GM12878 (cell line): Measurements from ENCODE around the gene ACTA2. TPM values are rescaled to one million over a fixed set of nuclear protein-coding genes. Genes with fewer than 3 reads are reported as not detected.

Experiments used
- ATF2 ChIP-seq: IDR thresholded peaks from 2 replicates; pipeline ENCODE4 v1.6.1; 2012; ENCODE audit warnings: low read length, inconsistent platforms
- ATF3 ChIP-seq: IDR thresholded peaks from 2 replicates; pipeline ENCODE4 v1.6.1; 2011; ENCODE audit warnings: low read depth, mild to moderate bottlenecking, low read length, moderate library complexity, borderline replicate concordance; ENCODE audit errors: extremely low read depth
- CBX5 ChIP-seq: sonication (generic); IDR thresholded peaks from 2 replicates; pipeline ENCODE4 v1.6.1; 2016; ENCODE audit warnings: low read depth, moderate library complexity, mild to moderate bottlenecking, inconsistent platforms
- CREB1 ChIP-seq: IDR thresholded peaks from 2 replicates; pipeline ENCODE4 v1.6.1; 2012; ENCODE audit warnings: low read depth, mild to moderate bottlenecking, inconsistent platforms
- E2F8 ChIP-seq: fragments of 450-650 bp; IDR thresholded peaks from 2 replicates; pipeline ENCODE4 v1.6.1; 2018; ENCODE audit warnings: mild to moderate bottlenecking, low read depth, moderate library complexity; ENCODE audit not compliant: partially characterized antibody
- ELK1 ChIP-seq: IDR thresholded peaks from 2 replicates; pipeline ENCODE4 v1.6.1; 2012; ENCODE audit warnings: low read depth, low read length, improper control_type of control experiment
- HDGF ChIP-seq: fragments of 450-650 bp; IDR thresholded peaks from 2 replicates; pipeline ENCODE4 v1.6.1; 2016; ENCODE audit warnings: antibody characterized with exemption
- NFIC ChIP-seq: IDR thresholded peaks from 2 replicates; pipeline ENCODE4 v1.6.1; 2012; ENCODE audit warnings: low read depth, mild to moderate bottlenecking, inconsistent platforms, low read length, moderate library complexity
- NR2C1 ChIP-seq: fragments of 450-650 bp; IDR thresholded peaks from 2 replicates; pipeline ENCODE4 v1.6.1; 2017; ENCODE audit warnings: antibody characterized with exemption, mild to moderate bottlenecking, moderate library complexity
- NRF1 ChIP-seq: conservative IDR thresholded peaks from 2 replicates; pipeline ENCODE4 v1.6.1; 2011; ENCODE audit warnings: mild to moderate bottlenecking, low read depth, low read length, improper control_type of control experiment
- POLR2AphosphoS5 ChIP-seq: IDR thresholded peaks from 2 replicates; pipeline ENCODE4 v1.6.1; 2011; ENCODE audit warnings: mild to moderate bottlenecking, low read length, inconsistent platforms
- RB1 ChIP-seq: fragments of 450-650 bp; formaldehyde crosslinking; IDR thresholded peaks from 2 replicates; pipeline ENCODE4 v1.6.1; 2017; ENCODE audit warnings: mild to moderate bottlenecking, borderline replicate concordance
- REST ChIP-seq: IDR thresholded peaks from 2 replicates; pipeline ENCODE4 v1.6.1; 2012; ENCODE audit warnings: mild to moderate bottlenecking, low read depth, low read length
- SREBF2 ChIP-seq: IDR thresholded peaks from 2 replicates; pipeline ENCODE4 v1.6.1; 2012; ENCODE audit warnings: mild to moderate bottlenecking, low read length
- TAF1 ChIP-seq: IDR thresholded peaks from 2 replicates; pipeline ENCODE4 v1.6.1; 2011; ENCODE audit warnings: mild to moderate bottlenecking, low read depth, low read length, borderline replicate concordance
- YBX1 ChIP-seq: fragments of 450-650 bp; IDR thresholded peaks from 2 replicates; pipeline ENCODE4 v1.6.1; 2016; ENCODE audit warnings: antibody characterized with exemption
- YY1 ChIP-seq: IDR thresholded peaks from 2 replicates; pipeline ENCODE4 v1.6.1; 2011; ENCODE audit warnings: low read depth, mild to moderate bottlenecking, low read length
- ZZZ3 ChIP-seq: IDR thresholded peaks from 2 replicates; pipeline ENCODE4 v1.6.1; 2011; ENCODE audit warnings: low read depth; ENCODE audit not compliant: control insufficient read depth, insufficient read length
- polyA plus RNA-seq, 11 experiments: library from polyadenylated mRNA; depleted of rRNA in 4 of 11; unstranded in 6 of 11; stranded (reverse) in 5 of 11; fragments of >200 nt; fragmentation: Nextera tagmentation in 4 of 11; fragmentation: Illumina TruSeq in 1 of 11; extraction: Ambion mirVana in 4 of 11; extraction: Trizol in 1 of 11; gene quantifications; 1 replicate in 1 of 11; 2 replicates in 10 of 11; pipeline versions ENCODE4 v1.2.1 to v1.2.3, GENCODE V29; 2011 to 2016; ENCODE audit warnings: inconsistent platforms in 2 of 11, missing spikeins in 2 of 11, low read depth in 1 of 11
- total RNA-seq, 4 experiments: library from RNA; depleted of rRNA in 3 of 4; stranded (reverse); fragments of >200 nt in 3 of 4; fragmentation: Illumina TruSeq in 1 of 4; extraction: Trizol in 1 of 4; gene quantifications; 2 replicates each; pipeline versions ENCODE4 v1.2.1 to v1.2.3, GENCODE V29; 2013 to 2021

Gene ACTA2
- total and polyA plus RNA-seq, 10 of the 15 experiments (the other 5 are each of a cell fraction or from before 2014, with no cell fraction given) = 7.4 to 78.2 (median 32.4) TPM

GRCh38 chr10:88898727-88899126 is 53.8 kb downstream of the ACTA2 start (continued):
- TF ChIP-seq REST (no peak), ATF2 (no peak), CREB1 (no peak), CBX5 (no peak), RB1 (no peak), ELK1 (no peak), NR2C1 (no peak), NFIC (no peak), NRF1 (no peak), YY1 (peak; percentile 88), ATF3 (no peak), TAF1 (peak; percentile 54; the same call in 1 of the 2 replicates), E2F8 (no peak), ZZZ3 (no peak), YBX1 (no peak), POLR2AphosphoS5 (peak; percentile 51; the same call in 1 of the 2 replicates), HDGF (0 out of 2 replicates have a peak, but pooled peaks have one; percentile 50), SREBF2 (no peak)
